Measurements from ENCODE around the gene PNLDC1.

PNLDC1 gene

DNA sequence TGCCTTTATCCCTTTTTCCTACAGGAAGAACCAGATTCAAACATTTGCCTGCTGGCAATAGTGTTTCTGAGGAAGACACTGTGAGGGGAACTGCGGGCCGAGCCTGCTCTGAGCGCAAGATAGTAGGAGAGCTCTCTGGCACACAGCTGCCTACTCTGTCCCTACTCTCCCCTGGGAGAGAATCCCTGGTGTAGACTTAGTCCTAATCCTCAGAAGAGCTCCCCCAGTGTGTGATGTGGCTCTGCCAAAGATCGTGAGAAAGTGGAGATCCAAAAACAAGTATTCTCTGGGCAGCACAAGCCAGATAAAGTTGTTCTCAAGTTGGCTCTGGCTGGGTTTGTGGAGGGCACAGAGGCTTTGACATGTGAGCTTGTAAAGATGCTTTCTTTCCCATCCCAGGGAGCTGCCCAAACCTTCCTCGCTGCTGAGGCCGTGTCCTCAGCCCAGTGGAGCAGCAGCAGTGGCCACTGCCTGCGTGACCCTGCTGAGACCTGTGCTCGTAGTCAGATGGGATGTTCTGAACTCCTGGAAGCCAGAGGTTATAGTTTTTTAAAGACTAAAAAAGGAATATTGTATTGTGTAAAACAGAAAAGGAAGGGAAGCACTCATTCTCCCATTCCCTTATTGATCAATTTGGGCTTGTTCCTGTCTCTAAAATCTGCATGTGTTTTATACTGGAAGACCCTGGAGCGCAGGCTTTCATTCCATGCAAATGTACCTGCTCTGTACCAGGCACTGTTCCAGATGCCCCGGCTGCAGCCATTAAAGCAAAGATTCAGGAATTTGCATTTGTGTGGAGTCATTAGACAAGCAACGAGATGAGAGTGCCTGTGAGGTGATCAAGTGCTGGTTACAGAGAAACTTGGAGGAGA, 30.7 kb downstream of the PNLDC1 start:
- no peak for TF ChIP-seq ZBTB7A (IDR thresholded peaks at IDR 0.05; ENCODE audit: low read depth)
- TF ChIP-seq CEBPB (IDR thresholded peaks at IDR 0.05): no peak
- TF ChIP-seq FOXM1 (IDR thresholded peaks at IDR 0.05; ENCODE audit: borderline replicate concordance, low read depth): no peak
- no peak for TF ChIP-seq CREB1 (IDR thresholded peaks at IDR 0.05; ENCODE audit: low read depth)
- TF ChIP-seq RAD21 (IDR thresholded peaks at IDR 0.05; ENCODE audit: low read depth): no peak
- TF ChIP-seq, protein P1, sequence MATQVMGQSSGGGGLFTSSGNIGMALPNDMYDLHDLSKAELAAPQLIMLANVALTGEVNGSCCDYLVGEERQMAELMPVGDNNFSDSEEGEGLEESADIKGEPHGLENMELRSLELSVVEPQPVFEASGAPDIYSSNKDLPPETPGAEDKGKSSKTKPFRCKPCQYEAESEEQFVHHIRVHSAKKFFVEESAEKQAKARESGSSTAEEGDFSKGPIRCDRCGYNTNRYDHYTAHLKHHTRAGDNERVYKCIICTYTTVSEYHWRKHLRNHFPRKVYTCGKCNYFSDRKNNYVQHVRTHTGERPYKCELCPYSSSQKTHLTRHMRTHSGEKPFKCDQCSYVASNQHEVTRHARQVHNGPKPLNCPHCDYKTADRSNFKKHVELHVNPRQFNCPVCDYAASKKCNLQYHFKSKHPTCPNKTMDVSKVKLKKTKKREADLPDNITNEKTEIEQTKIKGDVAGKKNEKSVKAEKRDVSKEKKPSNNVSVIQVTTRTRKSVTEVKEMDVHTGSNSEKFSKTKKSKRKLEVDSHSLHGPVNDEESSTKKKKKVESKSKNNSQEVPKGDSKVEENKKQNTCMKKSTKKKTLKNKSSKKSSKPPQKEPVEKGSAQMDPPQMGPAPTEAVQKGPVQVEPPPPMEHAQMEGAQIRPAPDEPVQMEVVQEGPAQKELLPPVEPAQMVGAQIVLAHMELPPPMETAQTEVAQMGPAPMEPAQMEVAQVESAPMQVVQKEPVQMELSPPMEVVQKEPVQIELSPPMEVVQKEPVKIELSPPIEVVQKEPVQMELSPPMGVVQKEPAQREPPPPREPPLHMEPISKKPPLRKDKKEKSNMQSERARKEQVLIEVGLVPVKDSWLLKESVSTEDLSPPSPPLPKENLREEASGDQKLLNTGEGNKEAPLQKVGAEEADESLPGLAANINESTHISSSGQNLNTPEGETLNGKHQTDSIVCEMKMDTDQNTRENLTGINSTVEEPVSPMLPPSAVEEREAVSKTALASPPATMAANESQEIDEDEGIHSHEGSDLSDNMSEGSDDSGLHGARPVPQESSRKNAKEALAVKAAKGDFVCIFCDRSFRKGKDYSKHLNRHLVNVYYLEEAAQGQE (IDR thresholded peaks at IDR 0.05; ENCODE audit: low read depth): no peak
- TF ChIP-seq TAF1 (IDR thresholded peaks at IDR 0.05; ENCODE audit: low read depth): no peak
- no peak for TF ChIP-seq EGR1 (IDR thresholded peaks at IDR 0.05)
- no peak for TF ChIP-seq NFIC (IDR thresholded peaks at IDR 0.05)
- TF ChIP-seq USF1 (IDR thresholded peaks at IDR 0.05): no peak
- TF ChIP-seq YY1 (IDR thresholded peaks at IDR 0.05; ENCODE audit: low read depth): no peak
- TF ChIP-seq EP300 (IDR thresholded peaks at IDR 0.05; ENCODE audit: borderline replicate concordance): no peak
- TF ChIP-seq, protein P2, sequence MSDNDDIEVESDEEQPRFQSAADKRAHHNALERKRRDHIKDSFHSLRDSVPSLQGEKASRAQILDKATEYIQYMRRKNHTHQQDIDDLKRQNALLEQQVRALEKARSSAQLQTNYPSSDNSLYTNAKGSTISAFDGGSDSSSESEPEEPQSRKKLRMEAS (IDR thresholded peaks at IDR 0.05): no peak
- TF ChIP-seq TCF12 (IDR thresholded peaks at IDR 0.05; ENCODE audit: low read depth): no peak
- no peak for TF ChIP-seq TEAD4 (IDR thresholded peaks at IDR 0.05)

DNA sequence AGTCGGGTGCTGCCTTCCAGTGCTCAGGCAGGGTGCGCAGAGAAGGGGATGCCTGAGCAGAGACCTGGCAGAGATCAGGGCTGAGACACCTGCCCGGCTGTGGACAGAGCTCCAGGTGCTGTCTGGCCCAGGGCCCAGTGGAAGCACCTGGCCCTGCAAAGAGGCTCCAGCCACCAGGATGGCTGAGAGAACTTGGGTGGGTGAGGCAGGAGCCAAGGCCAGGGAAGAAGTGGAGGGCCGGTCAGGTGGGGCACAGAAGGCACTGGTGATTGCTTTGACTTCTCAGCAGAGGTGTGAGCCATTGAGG, 31.2 kb downstream of the PNLDC1 start:
- TF ChIP-seq CEBPB (IDR thresholded peaks at IDR 0.05): no peak
- TF ChIP-seq CREB1 (IDR thresholded peaks at IDR 0.05; ENCODE audit: low read depth): no peak
- TF ChIP-seq TEAD4 (IDR thresholded peaks at IDR 0.05): no peak
- TF ChIP-seq, protein P1 (IDR thresholded peaks at IDR 0.05; ENCODE audit: low read depth): no peak
- no peak for TF ChIP-seq TCF12 (IDR thresholded peaks at IDR 0.05; ENCODE audit: low read depth)

DNA sequence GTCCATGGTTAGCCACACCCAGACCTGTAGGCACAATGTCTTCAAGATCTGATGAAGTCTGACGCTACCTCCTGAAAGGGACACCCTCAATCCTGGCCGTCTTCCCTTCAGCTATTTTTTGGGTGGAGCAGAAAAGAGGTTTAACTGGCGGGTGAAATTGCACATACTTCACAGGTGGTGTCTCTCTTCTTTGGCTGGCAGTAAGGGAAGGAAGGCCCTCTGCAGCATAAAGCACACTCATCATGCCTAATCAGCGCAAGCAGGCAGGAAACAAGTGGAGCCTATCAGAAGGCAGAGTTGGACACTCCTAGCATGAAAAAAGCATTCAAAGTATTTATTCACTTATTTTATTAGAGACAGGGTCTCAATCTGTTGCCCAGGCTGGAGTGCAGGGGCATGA, 32.9 kb downstream of the PNLDC1 start:
- no peak for TF ChIP-seq TCF12 (IDR thresholded peaks at IDR 0.05; ENCODE audit: low read depth)

GRCh38 chr6:159833556-159833955, 33.5 kb downstream of the PNLDC1 start:
- no peak for TF ChIP-seq EP300 (IDR thresholded peaks at IDR 0.05; ENCODE audit: borderline replicate concordance)
- TF ChIP-seq TEAD4 (IDR thresholded peaks at IDR 0.05): no peak
- no peak for TF ChIP-seq FOXM1 (IDR thresholded peaks at IDR 0.05; ENCODE audit: borderline replicate concordance, low read depth)
- no peak for TF ChIP-seq NFIC (IDR thresholded peaks at IDR 0.05)
- TF ChIP-seq RAD21 (IDR thresholded peaks at IDR 0.05; ENCODE audit: low read depth): no peak
- no peak for TF ChIP-seq USF1 (IDR thresholded peaks at IDR 0.05)

DNA sequence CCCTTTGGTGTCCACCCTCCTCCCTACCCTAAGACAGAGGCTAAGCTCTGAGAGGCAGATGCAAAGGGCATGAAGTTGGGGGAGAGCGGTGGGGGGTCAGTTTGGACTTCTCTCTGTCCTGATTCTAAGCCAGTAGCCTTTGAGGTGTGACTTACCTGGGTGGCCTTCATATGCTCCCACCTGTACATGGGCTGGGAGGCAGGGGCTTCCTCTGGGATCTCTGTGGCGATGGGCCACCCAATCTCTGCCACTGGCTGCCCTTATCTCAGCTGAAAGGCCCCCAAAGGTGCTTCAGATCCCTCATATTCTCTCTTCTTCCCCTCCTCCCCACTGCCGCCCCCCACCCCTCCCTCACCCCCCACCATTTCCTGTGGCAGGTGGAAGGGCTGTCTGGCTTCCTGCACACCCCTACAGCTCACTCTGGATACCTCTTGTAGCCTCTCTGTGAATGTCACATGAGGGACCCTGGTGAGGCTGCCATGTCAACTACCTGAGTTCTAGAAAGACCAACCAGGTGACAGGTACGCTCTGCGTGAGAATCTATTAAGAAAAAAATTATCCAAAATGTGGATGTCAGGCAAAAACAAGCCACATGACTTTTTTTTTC, 34.0 kb downstream of the PNLDC1 start:
- TF ChIP-seq FOXM1 (IDR thresholded peaks at IDR 0.05; ENCODE audit: borderline replicate concordance, low read depth) (no peak), TCF12 (IDR thresholded peaks at IDR 0.05; ENCODE audit: low read depth) (no peak), YY1 (IDR thresholded peaks at IDR 0.05; ENCODE audit: low read depth) (no peak), CEBPB (IDR thresholded peaks at IDR 0.05) (no peak), USF1 (IDR thresholded peaks at IDR 0.05) (no peak), NFIC (IDR thresholded peaks at IDR 0.05) (no peak), ZBTB7A (IDR thresholded peaks at IDR 0.05; ENCODE audit: low read depth) (no peak), TEAD4 (IDR thresholded peaks at IDR 0.05) (no peak), EGR1 (IDR thresholded peaks at IDR 0.05) (no peak), CREB1 (IDR thresholded peaks at IDR 0.05; ENCODE audit: low read depth) (no peak), TAF1 (IDR thresholded peaks at IDR 0.05; ENCODE audit: low read depth) (no peak), RAD21 (IDR thresholded peaks at IDR 0.05; ENCODE audit: low read depth) (no peak), EP300 (IDR thresholded peaks at IDR 0.05; ENCODE audit: borderline replicate concordance) (no peak)
- TF ChIP-seq, protein P1 (IDR thresholded peaks at IDR 0.05; ENCODE audit: low read depth): no peak
- TF ChIP-seq, protein P2 (IDR thresholded peaks at IDR 0.05): no peak
